ENCODE measurements around the gene IPO5.
"Not testable (repeated sequence)": the region's sequence is repeated elsewhere in the genome, so short reads cannot be mapped to it uniquely, and the experiment has no call there.

IPO5 gene

DNA sequence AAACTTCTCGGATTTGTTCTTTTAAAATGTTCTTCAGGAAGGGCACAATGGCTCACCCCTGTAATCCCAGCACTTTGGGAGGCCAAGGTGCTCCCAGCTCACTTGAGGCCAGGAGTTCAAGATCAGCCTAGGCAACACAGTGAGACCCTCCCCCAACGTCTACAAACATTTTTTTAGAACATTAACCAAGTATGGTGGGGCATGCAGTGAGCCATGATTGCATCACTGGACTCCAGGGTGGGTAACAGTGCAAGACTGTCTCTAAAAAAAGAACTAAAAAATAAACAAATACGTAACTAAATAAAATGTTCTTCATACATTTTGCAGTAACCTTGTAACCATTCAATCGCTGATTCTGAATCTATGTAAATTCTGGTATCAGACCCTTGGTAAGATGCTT is 2.1 kb upstream of the IPO5 start:
- DNase-seq: no peak

DNA sequence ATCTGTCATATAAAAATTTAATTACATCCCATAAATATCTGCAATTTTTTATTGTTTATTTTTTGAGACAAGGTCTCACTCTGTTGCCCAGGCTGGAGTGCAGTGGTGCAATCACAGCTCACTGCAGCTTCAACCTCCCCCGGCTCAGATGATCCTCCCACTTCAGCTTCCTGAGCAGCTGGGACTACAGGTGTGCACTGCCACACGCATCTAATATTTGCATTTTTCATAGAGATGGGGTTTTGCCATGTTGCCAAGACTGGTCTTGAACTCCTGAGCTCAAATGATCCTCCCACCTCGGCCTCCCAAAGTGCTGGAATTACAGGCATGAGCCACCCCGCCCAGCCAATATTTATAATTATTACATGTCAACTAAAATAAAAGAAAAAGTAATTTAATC is 644 bp upstream of the IPO5 start:
- not testable (repeated sequence) for DNase-seq

DNA sequence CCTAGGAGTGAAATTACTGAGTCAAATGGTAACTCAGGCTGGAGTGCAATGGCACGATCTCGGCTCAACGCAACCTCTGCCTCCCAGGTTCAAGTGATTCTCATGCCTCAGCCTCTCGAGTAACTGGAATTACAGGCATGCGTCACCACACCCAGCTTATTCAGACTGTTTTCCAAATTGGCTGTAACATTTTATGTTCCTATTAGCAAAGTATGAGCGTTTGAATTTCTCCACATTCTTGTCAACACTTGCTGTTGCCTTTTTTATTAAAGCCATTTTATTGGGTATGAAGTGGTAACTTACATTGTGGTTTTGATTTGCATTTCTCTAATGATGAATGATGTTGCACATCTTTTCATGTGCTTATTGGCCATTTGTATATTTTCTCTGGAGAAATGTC is 7.9 kb downstream of the IPO5 start:
- no peak for DNase-seq

DNA sequence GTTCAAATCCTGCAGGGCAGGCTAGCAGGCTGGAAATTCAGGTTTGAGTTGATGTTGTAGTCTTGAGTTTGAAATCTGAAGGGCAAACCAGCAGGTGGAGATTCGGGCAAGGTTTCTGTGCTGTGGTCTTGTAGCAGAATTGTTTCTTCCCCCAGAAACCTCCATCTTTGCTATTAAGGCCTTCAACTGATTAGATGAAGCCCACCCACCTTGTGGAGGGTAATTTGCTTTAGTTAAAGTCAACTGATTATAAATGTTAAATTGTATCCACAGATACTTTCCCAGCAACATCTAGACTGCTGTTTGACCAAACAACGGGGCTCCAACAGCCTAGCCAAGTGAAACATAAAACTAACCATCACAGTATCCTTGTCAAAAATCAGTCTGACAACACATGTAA is 9.4 kb downstream of the IPO5 start:
- DNase-seq: no peak

DNA sequence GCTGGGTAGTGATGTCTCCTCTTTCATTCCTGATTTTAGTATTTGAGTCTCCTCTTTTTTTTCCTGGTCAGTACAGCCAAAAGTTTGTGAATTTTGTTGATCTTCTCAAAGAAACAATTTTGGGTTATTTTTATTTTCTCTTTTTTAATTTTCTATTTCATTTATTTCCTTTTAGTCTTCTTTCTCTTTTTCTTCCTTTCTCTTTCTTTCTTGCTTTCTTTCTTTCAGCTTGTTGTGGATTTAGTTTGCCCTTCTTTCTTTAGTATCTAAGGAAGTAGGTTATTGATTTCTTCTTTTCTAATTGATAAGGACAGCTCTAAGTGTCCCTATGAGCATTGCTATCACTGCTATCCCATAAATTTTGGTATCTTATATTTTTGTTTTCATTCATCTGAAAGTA is 13.8 kb downstream of the IPO5 start:
- DNase-seq: no peak

DNA sequence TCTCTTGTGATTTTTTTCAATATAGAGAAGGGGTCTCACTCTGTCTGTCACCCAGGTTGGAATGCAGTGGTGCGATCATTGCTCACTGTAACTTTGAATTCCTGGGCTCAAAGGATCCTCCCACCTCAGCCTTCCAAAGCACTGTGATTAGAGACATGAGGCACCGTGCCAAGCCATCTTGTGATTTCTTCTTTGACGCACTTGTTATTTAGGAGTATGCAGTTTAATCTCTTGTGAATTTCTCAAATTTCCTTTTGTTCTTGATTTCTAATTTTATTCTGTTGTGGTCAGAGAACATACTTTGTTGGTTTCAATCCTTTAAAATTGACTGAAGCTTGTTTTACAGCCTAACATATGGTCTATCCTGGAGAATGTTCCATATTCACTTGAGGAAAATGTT is 14.5 kb downstream of the IPO5 start:
- no peak for DNase-seq

DNA sequence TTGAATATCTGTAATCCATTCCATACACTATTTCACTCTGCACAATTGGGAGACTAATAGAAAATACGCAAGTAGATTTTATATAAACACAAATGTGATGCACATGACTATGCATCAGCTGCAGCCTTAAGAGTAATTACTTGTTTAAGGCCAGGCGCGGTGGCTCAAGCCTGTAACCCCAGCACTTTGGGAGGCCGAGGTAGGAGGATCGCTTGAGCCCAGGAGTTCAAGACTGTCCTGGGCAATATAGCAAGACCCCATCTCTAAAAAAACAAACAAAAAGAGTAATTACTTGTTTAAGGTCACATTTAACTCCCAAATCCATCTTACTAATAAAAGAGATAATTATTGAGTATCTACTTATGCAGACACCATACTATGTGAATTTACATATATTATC is 18.0 kb downstream of the IPO5 start:
- DNase-seq: no peak

DNA sequence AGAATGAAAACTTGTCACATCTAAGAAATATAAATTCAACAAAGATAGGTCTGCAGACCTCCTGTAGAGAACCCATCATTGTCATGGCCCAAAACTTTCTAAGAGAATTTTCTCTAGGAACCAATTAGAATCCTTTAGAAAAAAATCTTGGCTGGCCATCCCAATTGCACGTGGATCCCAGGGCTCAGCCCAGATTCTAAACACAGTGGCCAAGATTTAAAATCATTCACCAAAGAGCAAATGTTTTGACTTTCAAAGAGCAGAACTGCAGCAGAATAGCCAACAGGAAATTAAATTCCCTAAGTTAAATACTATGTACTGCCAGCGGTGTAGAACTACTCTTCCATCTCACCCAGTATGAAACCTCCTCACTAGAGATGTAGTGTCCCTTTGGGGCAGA is 21.3 kb downstream of the IPO5 start:
- no peak for DNase-seq

DNA sequence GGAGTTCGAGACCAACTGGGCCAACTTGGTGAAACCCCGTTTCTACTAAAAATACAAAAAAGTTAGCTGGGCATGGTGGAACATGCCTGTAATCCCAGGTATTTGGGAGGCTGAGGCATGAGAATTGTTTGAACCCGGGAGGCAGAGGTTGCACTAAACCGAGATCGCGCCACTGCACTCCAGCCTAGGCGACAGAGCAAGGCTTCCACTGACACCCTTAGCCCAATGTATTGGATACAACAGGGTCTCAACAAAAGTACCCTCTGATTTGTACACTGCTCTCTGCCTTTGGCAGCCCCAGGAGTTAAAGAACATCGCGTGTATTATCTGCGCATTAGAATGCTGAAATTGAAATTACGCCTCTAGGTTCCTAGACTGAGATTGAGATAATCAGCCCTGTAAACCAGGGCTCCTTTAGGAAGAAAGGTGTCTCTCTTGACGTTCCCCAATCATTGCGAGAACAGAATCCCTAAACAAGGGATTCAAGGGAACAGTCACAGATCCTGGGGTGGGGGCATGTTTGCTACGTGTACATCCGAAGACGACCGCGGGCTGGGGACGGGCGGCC is 21.9 kb downstream of the IPO5 start:
- no peak for DNase-seq

DNA sequence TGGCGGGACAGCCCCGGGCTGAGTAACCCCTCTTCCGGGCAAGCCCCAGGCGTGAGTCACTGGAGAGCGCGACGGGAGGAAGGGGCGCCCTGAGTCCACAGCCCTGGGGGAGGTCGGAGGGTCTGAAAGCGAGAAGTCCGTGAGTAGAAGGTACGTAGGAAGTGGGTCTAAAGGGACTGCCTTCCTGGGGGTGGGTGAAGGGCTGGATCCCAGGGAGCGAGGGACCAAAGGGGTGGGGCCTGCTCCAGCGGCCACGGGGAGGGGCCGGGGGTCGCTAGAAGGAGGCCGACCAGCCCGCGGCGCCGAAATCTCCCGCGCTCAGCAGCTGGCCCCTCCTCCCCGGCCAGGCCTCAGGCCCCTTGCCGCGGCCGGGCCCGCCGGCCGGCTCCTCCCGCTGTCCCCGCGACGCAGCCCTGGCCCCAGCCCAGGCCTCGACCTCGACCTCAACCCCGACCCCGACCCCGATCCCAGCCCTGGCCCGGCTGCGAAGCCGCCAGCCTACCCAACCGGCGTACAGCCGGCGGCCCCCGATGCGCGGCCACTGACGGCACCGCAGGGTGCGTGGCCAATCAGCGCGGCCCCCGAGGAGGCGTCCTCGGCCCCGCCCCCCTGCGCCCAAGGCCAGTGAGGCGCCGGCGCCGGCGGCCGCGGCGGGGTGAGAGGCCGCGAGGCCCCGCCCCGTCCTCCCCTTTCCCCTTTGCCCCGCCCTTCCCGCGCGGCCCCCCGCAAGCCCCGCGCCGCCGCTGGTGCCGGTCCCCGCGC is 22.6 kb downstream of the IPO5 start:
- no peak for DNase-seq

DNA sequence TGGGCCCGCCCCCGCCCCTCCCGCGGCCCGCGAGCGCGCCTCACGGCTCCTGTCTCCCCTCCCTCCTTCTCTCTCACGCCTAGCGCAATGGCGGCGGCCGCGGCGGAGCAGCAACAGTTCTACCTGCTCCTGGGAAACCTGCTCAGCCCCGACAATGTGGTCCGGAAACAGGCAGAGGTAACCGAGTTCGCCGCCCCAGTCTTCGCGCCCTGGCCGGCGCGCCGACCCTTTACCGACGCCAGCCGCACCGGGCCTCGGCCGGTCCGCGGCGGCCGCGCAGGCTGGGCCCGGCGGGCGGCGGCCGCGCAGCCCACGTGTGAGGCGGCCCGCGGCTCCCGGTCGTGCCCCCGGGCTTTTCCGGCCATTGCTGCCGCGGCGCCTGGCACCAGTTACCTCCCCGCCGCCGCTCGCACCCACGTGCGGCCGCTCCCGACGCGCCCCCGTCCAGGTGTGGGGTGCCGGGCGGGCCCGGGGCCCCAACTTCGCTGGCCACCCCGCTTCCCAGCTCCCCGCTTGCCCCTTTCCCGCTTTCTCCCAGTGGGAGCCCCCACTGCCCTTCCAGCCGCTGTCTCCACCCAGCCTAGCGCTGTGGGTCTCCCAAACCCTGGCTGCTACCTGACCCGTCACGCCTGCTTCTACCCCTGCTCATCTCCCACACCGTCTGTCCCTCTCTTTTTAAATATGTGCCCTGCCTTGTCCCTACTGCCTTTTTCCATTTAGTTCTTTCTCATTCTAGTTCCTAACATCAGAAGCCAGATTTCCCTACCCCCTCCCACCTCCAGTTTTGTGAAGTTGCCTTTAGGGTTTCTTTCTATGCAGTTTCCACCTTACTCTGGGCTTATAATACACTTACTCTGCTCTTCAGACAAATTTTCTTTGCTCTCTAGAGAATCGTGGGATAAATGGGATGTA is 23.4 kb downstream of the IPO5 start:
- DNase-seq: no peak

DNA sequence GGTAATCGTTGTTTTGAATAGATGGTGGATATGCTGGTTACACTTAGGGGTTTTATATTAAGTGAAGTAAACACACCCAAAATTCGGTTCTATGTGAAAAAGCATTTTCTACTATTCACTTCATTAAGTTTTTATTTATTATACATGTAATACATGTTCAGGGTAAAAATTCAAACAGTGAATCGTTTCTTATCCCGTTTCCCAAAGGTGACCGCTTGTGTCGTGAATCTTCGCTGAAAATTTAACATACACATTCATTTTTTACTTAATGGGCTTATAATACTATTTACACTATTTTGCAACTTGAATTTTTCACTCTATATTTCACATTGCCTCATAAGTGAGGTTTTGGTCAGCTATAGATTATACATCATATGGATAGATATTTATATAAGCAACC is 24.5 kb downstream of the IPO5 start:
- DNase-seq: no peak

DNA sequence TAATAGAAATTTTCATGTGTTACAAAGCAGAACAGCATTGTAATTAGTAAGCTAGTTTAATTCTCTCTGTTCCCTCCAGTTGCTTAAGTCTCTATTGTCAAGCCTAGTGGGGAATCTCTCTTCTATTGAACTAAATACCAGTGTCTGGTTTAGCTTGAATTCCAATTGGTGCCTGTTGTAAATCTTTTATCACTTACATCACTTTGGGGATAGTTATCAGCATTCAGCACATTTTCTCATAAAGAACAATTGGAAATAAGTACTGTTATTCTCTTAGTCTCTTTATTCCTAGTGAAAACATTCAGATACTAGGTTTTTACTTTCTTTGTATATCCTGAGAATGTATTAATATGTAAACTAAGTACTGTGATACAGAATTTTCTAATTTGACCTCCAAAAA is 25.2 kb downstream of the IPO5 start:
- no peak for DNase-seq

DNA sequence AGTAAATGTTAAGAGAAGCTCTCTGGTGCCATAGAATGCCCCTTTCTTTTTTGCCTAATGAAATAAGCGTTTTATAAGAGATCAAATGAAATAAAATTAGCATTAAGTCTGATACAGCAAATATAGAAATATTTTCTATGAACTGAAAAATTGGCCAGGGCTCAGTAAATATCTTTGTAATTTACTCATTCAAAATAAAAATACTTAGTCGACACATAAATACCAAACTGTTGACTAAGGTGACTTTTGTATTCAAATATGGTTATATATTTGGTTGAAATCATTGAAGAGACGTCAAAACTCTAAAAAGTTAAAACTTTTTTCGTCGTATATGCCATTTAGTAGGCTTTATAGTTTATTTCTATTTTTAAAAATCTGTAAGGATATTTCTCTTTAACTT is 25.6 kb downstream of the IPO5 start:
- DNase-seq: no peak

DNA sequence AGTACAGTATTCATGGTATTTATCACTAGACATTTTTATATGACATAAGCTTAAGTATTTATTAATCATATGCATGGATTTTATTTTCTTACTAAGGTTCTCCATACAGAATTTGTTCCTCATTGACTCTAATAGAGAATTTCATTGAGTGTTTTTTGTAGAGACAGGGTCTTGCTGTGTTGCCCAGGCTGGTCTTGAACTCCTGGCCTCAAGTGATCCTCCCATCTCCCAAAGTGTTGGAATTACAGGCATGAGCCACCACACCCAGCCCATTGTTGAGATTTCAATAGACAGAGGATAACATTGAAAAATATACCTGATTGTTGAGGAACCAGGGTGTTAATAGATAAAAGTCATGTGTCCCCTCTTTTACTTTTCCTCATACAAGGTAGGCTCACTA is 26.1 kb downstream of the IPO5 start:
- no peak for DNase-seq

DNA sequence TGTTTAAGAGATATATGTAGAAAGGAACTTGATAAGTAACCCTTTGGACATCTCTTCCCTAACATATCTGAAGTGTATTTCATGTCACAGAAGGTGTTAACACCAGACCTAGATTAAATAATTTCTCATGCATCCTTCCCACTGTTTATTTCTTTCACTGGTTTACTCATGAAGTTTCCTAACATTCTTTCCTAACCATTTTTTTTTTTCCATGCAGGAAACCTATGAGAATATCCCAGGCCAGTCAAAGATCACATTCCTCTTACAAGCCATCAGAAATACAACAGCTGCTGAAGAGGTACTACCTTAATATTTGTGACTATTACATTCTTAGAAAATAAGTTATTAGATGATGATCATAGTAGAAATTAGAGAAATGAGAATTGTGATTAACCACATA is 28.8 kb downstream of the IPO5 start:
- no peak for DNase-seq

DNA sequence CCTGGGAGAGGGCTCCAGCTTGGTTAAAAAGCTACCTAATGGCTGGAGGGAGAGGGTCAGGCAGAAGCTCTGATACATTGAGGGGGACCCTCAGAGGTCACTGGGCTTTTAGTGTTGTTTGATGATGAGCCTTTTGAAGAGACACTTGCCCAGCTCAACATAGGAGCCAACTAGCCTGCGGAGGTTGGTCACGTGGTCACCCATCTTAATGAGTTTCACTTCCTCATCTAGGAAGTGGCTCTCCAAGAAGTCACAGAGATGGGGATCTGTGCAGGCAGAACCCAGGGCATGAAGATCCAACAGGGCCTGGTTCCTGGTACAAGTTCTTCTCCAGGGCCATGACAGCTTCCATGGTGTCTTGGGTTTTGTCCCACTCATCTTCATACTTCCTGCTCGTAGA is 33.4 kb downstream of the IPO5 start:
- DNase-seq: peak; percentile 18

DNA sequence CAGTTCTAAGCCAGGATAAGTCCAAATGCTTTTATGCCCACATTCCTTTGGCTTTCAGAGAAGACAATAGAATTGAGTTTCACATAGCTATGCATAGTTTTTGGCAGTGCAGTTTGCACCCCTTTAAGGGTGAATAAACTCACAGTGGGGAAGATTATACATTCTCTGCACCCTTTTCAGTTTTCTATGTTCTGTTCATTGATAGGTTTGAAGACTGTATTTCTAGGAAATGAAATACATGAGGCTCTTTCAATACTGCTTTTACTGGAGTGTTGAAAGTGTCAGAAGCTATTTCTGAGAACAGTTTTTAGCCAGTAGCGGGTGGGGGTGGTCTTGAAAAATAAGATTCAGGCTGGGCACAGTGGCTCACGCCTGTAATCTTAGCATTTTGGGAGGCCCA is 46.2 kb downstream of the IPO5 start:
- DNase-seq: no peak

DNA sequence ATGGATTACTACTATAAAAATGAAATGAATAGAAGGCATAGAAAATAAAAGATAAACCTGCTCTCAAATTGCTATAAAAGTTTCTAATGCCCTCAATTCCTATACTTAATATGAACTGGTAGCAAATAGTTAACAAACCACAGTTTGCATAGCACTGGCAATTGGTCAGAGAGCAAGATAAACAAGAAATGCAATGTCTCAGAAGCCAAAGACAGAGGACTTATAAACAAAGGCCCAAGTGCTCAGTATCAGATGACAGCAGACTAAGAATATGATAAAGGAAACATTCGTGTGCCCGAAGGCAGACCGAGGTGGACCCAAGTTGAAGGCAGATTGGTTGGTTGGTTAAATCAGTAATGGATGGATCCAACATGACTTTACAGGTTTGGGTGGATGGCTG is 50.6 kb downstream of the IPO5 start:
- DNase-seq: no peak

DNA sequence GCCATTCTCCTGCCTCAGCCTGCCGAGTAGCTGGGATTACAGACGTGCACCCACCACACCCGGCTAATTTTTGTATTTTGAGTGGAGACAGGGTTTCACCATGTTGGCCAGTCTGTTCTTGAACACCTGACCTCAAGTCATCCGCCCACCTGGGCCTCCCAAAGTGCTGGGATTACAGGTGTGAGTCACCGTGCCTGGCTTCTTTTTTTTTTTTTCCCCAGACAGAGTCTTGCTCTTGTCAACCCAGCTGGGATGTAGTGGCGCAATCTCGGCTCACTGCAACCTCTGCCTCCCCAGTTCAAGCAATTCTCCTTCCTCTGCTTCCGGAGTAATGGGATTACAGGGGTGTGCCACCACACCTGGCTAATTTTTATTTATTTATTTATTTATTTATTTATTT is 51.5 kb downstream of the IPO5 start:
- not testable (repeated sequence) for DNase-seq

DNA sequence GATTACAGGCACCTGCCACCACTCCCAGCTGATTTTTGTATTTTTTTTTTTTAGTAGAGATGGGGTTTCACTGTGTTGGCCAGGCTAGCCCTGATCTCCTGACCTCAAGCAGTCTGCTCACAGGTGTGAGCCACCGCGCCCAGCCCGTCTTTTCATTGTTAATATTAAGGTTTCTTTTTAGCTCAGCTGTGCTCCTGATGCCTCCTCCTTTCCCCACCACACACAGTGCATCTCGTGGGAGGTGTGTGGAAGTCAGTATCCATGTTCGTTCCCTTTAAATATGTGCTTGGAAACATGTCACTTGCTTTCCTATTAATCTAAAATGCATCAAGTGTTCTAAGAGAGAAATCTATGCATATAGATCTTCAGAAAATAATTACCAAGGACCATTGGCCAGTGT is 53.5 kb downstream of the IPO5 start:
- no peak for DNase-seq

DNA sequence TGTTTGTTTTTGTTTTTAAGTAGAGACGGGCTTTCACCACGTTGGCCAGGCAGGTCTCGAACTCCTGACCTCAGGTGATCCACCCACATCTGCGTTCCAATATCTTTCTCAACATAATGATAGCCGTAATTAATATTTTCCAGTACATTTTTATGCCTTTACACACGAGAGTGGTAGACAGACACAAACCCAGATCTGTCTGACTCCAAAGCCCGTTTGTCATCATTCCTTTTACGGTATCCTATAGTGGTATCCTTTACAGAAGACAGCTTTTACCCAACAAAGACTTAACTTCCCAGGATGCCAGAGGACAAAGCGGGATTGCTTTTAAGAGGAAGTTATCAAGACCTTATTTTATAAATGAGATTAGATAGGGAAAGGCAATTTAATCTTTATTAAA is 59.8 kb downstream of the IPO5 start:
- no peak for DNase-seq

DNA sequence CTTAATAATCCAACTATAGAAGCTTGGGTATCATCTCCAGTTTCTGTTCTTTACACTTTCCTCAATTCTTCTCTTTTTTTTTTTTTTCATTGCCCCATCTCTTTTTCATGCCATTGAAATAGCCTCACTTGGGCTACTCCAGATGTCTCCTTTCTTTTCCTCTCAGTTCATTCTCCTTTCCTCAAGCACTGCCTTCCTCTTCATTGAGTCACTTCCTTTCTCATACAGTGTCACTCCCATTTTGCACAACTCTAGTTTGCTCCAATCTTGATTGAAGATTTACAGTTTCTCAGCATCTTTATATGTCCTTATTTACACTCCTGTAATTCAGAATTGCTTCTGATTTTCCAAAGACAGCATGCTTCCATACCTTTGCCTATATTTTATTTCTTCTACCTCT is 61.3 kb downstream of the IPO5 start:
- no peak for DNase-seq

DNA sequence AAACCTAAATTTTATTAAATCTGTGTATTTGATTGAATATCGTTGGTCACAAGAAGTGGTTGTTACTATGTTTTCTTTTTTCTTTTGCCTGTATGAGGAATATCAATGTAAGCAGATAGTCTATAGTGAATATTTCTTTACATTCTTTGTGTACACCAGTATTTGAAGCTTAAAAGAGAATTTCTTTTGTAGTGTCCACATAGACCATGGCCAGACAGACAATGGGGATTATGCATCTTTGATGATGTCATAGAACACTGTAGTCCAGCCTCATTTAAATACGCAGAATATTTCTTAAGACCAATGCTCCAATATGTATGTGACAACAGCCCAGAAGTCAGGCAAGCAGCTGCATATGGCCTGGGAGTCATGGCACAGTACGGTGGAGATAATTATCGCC is 64.8 kb downstream of the IPO5 start:
- no peak for DNase-seq

All from SIG-M5 (cell line).